HG02610 (cell line): Measurements from ENCODE around the gene HHIPL1.

Experiments used
- ATAC-seq: cut with Tn5 transposase; IDR thresholded peaks from one replicate; pipeline ENCODE4 v1.9.1; 2021; ENCODE audit warnings: mild to moderate bottlenecking, moderate library complexity; ENCODE audit not compliant: unreplicated experiment

The HHIPL1 gene

DNA sequence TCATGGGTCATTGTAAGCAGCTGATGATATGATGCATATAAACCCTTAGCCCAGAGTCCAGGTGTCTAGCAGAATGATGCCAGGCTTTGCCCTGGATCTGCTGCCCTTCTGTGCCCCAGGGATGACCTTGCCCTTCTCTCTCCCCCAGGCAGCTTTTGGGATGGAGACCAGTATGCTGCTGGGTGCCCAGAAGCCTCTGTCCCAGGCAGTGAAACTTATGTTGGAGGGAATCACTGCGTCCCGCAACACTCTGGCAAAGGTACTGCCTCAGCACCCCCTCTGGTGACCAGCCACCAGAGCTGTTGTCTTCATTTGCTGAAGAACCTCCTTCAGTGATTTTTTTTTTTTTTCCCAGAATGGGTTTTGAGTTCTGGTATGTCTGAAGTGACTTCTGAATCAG is 62.5 kb downstream of the HHIPL1 start:
- no peak for ATAC-seq

DNA sequence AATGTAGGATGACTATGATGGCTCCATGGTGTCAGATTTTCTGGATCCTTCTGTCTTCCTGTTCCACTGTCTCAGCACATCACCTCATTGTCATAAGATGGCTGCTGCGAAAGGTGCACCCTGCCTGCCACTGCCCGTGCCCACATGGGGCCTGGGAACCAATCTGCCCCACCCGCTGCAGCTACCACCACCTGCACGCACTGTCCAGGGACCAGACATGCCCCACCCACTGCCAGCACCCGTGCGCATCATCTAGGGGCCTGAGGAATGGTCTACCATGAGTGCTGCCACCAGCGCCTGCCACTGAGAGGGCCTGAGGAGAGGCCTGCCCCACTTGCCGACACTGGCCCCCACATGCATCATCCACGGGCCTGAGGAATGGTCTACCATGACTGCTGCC is 63.0 kb downstream of the HHIPL1 start:
- no peak for ATAC-seq

DNA sequence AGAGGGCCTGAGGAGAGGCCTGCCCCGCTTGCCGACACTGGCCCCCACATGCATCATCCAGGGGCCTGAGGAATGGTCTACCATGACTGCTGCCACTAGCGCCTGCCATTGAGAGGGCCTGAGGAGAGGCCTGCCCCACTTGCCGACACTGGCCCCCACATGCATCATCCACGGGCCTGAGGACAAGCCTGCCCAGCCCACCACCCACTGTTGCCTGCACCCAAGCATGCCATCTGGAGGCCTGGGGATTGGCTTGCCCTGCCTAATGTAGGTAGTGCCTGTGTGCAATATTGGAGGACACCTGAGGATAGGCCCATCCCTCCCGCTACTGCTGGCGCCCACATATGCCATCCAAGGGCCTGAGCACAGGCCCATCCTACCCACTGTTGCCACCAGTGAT is 63.5 kb downstream of the HHIPL1 start:
- ATAC-seq, result no peak

DNA sequence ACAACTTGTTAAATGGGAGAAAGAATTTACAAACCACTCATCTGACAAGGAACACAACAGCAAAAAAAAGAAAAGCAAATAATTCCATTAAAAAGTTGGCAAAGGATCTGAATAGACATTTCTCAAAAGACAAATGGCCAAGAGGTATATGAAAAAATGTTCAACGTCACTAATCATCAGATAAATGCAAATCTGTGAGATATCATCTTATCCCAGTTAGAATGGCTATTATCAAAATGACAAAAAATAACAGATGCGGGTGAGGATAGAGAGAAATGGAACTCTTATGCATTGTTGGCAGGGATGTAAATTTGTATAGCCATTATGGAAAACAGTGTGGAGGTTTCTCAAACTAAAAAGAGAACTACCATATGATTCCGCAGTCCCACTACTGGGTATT is 69.0 kb downstream of the HHIPL1 start:
- no peak for ATAC-seq

DNA sequence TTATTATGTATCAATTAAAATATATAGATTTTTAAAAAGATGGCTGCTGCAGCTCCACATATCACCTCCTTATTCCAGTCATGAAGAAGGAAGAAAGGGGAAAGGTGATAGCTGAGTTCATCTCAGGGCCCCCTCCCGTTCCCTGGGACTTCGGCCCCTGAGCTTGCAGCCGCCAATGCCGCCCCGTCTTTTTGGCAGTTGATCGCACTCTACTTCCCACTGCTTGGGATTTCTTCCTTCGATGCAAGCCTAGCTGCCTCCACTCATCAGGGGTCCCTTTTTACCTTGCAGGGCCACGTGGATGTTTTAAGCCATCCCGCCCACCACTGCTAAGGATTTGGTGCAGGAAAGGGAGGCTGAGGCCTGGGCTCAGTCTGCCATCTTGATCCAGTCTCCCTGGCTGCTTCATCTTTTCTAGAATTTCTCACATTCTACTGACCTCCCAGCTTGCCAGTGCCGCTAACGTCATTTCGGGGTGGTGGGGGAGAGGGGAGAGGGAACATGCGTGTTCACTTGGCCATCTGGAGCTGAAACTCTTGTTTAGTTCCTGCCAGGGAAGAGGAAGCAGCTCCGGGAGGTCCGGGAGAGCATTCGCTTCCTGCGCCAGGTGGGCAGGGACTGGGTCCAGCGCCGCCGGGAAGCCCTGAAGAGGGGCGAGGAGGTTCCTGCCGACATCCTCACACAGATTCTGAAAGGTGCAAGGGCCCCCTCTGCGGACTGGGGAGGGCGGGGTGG is 70.5 kb downstream of the HHIPL1 start:
- ATAC-seq, result no peak

DNA sequence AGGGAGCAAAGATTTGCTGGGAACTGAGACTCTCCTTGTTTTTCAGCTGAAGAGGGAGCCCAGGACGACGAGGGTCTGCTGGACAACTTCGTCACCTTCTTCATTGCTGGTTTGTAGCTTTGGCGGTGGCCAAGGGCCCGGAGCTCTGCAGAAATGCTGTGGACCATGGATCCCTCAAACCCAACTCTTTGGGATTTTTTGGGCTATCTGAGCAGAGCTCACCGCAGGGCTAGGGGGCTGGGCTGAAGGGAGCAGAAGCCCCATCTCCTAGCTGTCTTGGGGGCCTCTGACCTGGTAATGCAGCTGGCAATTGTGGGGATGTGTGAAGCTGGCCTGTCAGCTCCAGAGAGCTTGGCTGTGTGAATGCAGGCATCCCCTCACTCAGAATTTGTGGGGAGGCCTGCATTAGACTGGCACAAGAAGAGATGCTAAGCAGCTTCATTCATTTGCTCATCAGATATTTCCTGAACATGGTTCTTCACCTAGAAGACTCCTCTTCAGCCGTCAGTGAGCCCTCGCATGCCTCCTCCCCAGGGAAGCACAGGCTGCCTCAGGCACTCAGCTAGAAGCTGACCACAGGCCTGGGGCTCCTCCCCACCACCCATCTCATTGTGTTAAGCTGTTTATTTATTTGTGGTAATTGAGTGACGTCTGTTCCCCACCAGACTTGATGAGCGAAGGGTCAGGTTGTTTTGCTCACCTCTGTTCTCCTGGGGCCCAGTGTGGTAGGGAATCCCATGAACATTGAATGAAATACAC is 71.3 kb downstream of the HHIPL1 start:
- ATAC-seq, result no peak

DNA sequence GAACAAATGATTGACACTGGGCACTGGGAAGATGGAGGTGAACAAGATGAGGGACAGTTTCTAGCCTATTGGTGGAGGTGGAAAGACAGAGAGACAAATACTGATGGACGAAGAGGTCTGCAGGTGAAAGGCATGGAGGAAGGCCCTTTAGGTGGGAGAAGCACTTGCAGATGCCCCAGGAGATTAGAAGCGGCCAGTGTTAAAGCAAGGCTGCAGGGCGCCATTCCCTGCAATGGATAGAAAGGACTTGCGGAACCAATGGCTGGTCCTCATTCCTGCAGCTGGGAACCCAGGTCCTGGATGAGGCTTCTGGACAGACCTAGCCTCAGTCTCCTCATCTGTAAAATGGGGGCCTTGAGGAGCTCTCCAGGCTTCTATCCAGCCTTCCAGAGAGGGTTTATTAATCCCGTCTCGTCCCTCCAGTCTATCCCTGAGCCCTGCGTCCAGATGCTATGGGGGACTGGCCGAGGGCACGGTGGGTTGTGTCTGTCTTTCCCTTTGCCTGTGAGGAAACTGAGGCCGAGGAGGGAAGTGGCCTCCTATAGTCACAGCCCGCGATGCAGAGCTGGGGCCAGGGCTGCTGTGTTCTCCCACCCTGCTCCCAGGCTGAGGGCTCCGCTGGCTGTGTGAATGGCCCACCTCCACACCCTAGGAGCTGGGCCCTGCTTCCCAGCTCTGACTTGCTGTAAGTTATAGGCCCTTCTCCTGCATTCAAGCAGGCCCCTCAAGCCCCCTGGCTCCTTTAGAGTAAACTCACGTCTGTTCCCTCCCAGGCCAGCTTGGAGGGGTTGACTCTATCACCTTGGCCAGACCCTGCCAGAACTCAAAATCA is 72.1 kb downstream of the HHIPL1 start:
- ATAC-seq, result no peak

DNA sequence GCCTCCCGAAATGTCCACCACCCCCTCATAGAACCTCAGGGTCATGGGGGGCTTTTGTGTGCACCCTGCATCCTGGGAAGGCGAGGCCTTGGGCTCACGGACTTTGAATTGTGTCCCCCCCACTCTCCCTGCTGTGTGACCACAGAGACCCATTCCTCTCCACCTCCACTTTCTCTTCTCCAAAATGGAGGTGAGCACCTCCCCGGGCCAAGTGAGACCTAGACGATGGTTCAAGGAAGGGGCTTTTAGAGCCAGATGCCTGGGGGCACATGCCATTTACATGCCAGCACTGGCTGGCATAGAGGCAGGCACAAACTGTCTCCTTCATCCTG is 72.7 kb downstream of the HHIPL1 start:
- no peak for ATAC-seq

DNA sequence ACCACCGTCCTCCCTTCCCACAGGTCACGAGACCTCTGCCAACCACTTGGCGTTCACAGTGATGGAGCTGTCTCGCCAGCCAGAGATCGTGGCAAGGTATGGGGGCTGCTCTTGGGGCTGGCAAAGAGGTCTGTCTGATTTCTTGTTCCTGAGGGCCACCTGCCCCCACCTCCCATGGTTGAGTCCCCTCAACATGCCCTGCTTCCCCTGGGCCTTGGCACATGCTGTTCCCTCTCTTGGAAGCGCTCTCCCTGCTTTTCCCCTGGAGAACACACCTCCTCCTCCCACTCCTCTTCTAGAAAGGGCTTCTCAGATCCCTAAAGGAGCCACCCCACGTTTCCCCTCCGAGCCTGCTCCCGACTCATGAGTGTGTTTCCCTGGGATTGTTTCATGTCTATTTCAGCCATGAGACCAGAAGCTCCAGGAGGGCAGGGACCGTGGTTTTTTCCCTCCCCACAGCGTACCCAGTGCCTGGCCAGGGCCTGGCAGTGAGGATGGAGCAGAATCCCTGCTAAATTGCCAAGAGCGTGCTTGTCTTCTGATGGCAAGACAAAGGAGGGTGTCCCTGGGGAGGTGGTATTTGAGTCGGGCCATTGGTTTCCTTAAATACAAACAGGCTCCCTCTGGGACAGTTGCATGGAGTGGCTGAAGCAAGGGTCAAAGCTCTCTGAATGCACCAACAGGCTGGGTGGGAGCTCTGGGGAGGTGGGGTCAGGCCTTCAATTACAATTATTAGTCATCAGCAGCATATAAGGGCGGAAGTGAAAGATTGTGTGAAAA is 73.3 kb downstream of the HHIPL1 start:
- no peak for ATAC-seq

DNA sequence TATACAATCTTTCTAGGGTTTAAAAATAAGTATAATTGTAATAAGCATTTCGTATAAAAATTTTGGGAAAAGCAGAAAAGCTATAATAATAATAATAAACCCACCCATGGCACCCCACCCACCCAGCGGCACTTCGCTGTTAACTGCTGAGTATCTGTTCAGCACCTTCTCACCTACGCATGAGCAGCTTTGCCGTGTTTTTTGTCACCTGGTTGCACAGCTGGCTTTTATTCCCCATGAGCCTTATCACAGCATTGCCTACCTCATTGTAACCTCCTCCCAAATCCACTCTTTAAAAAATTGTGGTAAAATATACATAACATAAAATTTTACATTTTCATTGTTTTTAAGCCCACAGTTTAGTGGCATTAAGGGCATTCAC is 73.9 kb downstream of the HHIPL1 start:
- no peak for ATAC-seq

DNA sequence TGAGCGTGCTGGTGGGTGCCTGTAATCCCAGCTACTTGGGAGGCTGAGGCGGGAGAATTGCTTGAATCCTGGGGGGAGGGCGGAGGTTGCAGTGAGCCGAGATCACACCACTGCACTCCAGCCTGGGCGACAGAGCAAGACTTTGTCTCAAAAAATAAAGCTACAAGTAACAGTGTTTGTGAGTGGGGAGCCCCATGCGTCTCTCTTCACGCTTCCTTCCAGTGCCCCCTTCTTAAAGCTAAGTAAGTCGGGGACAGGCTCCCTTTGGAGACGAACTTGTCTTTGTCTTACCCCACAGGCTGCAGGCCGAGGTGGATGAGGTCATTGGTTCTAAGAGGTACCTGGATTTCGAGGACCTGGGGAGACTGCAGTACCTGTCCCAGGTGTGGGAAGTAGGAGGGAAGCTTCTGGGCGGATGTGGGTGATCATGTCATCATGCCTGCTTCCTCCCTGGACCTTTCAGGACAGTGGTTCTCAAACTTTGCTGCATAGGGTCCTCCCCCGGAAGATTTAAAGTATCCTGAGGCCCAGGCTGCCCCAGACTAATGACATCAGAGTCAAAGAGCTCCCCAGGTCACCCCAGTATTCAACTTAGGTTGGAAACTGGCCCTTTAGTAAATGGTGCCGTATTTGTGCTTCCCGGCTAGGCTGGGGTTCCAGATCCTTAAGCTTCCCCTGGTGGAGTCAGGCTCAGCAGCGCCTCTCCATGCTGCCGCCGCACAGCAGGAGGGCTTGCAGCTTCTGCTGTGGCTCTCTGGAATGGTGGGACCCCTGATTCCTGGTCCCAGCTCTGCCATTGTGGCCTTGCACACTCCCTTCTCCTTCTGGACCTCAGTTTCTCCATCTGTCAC is 76.2 kb downstream of the HHIPL1 start:
- ATAC-seq, result no peak

DNA sequence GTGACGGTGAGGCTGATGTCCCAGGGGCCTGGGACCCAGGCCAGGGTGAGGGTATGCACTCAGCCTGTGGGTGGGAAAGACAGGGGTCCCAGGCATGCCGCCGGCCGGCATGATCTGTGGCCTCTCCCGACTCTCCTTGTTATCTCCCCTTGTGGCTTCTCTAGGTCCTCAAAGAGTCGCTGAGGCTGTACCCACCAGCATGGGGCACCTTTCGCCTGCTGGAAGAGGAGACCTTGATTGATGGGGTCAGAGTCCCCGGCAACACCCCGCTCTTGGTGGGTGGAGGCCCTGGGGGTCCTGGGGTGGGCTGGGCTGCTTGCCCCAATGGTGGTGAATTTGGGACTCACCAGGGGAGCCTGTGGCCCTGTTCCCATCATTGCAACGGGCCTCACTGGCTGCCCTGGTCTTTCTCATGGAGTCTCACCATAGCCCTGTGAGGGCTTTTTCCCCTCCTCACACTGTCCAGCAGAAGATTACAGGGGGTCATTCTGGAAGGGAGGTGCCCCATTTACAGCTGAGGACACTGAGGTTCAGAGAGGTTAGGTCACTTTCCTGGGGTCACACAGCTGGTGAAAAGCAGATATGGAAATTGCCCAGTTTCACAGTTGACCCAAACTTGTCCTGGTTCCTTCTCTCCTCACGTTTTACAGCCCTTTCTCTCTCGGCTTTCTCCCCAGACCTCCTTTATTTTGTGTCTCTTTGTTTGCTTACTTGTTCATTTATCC is 77.0 kb downstream of the HHIPL1 start:
- ATAC-seq, result no peak

DNA sequence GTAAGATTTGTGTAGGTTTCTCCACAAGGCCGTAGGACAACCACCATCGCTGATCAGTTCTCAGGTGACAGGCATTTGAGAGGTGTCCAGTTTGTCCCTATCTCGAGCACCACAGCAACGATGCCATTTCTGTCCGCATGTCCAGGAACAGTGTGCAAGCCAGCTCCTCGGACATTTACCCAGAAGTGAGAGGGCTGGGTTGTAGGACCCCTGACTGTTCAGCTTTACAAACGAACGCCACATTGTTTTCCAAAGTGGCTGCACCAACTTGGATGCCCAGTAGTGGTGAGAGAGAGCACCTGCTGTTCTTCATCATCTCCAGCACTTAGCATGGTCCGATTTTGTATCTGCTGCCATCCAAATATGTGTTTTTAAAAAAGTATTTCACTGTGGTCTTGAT is 77.8 kb downstream of the HHIPL1 start:
- no peak for ATAC-seq

DNA sequence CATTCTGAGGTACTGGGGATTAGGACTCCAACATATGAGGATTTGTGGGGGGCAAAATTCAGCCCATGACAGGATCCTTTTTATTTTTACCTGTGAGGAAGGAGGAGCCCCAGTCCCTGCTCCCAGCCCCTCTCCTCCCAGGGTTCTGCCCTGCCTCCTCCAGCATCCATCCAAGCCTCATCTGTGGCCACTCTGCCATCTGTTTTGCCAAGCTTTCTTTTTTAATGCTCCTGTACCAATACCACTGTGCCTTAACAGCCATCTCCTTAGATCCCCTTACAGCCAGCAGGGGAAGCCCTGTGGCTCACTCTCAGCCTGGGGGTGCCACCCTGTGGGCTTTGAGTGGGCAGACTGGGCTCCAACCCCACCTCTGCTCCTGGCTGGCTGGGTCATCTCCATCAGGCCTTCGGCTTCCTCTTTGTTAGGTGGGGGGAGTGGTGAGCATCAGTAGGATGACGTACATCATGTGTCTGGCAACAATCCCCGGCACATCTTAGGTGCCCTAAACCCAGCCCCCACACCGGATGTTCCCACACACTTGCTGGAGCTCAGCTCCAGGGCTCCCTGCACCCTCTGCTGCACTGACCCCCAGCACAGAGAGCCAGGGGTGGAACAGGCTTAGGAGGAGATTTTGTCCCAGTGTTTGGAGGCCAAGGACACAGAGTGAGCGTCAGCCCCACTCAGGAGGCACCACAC is 79.4 kb downstream of the HHIPL1 start:
- no peak for ATAC-seq

DNA sequence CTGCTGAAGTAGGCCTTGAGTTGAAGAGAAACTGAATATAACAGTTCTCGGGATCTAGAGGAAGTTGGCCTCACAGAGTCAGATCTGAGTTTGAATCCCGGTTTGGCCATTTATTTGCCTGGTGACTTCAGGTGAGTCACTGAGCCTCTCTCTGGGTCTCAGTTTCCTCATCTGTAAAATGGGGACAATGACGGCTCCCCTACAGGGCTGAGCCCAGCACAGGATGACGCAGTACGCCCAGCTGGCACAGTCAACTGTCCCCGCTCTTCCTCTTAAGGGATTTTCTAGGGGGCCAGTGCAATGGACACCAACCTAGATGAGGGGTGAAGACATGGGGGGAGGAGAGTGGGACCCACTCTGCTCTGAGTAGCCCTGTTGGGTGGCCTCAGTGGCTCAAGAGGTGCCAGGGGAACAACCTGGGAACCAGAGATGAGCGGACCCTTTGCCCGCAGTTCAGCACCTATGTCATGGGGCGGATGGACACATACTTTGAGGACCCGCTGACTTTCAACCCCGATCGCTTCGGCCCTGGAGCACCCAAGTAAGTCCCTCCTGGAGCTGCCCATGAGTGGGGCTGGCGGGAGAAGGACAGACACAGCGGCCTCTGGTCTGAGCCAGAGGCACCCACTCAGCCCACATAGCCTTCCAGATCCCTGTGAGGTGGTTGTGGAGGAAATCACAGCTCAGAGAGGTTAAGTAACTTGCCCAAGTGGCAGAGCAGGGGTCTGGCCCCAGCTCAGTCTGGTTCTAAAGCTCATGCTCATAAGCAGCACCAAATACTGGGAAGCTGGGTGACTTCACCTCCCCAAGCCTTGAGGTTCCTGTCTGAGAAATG is 80.2 kb downstream of the HHIPL1 start:
- no peak for ATAC-seq

DNA sequence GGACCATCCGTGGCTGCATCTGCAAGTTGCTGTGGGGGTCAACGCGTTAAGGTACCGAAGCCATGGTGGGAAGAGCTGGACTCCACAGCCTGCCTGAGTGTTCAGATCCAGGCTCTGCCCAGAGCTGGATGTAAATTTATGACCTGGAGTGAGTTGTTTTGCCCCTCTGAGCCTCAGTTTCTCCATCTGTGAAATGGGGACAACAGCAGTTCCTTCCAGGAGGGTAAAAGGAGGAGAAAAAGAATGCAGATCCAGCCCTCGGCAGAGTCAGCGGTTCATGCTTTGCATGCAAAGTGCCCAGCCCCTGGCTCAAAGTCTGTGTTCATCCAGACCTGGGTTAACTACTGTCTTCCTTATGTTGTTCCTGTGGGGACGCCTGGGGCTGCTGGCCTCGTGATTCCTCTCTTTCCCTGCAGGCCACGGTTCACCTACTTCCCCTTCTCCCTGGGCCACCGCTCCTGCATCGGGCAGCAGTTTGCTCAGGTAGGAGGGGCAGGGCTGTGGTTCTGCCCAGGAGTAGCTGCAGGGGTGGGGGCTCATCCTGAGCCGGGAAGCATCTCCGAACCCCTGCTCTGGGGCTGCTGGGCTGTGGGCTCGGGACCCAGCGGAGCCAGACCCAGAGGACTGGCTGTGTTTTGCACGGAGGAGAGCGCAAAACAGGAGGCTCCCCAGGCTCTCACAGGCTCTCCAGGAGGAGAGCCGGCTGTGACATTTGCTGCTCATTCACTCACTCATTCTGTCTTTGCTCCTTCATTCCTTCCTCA is 81.0 kb downstream of the HHIPL1 start:
- ATAC-seq, result no peak

DNA sequence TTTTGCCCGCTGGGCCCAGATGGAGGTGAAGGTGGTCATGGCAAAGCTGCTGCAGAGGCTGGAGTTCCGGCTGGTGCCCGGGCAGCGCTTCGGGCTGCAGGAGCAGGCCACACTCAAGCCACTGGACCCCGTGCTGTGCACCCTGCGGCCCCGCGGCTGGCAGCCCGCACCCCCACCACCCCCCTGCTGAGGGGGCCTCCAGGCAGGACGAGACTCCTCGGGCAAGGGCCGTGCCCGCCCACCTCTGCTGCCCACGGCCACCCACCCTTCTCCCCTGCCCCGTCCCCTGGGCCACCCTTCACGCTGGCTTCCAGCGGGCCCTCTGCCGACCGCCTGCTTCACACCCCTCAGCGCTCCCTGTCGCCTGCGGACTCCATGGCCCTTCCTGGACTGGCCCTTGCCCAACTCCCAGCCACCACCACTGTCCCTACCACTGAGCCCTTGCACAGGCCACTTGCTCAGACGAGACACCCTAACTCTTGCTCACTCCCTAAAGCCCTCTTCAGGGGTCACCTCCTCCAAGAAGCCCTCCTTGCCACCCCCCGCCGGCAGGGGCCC is 81.7 kb downstream of the HHIPL1 start:
- no peak for ATAC-seq
